Forelimb muscle (tissue), 1 donor: ENCODE measurements around the gene SHROOM3. TPM values are rescaled to one million over a fixed set of nuclear protein-coding genes. Genes with fewer than 3 reads are reported as not detected.
A peak's percentile ranks its signal among the peaks of the same experiment; 100 is the strongest.

Source experiments
- DNase-seq: peaks from one replicate; pipeline ENCODE4 v3.0.0-alpha.2; 2013; ENCODE audit warnings: low read depth
- polyA plus RNA-seq: library from polyadenylated mRNA; unstranded; fragments of 120-200 nt; gene quantifications from one replicate; pipeline ENCODE4 v1.2.1, GENCODE V29; 2013; ENCODE audit not compliant: insufficient read length

SHROOM3 gene
- polyA plus RNA-seq, 1 donor: 19.0 TPM

DNA sequence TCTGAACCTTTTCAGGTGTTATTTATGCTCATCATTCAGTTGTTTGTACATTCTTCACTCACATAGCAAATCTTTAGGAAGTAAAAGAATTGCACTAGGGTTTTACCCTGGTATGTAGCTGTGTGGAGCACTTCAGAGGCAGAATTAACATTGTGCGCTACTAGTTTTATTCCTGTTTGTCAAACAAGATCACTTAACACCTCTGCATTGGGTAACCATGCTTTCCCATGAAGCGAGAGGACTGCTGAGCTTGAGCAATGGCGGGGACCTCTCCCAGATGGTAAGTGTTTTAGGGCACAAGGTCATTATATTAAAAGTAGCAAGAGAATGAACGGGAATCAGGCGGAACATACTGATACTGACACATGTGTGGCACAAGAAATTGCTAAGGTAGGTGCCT, 59.2 kb downstream of the SHROOM3 start:
- no peak for DNase-seq

DNA sequence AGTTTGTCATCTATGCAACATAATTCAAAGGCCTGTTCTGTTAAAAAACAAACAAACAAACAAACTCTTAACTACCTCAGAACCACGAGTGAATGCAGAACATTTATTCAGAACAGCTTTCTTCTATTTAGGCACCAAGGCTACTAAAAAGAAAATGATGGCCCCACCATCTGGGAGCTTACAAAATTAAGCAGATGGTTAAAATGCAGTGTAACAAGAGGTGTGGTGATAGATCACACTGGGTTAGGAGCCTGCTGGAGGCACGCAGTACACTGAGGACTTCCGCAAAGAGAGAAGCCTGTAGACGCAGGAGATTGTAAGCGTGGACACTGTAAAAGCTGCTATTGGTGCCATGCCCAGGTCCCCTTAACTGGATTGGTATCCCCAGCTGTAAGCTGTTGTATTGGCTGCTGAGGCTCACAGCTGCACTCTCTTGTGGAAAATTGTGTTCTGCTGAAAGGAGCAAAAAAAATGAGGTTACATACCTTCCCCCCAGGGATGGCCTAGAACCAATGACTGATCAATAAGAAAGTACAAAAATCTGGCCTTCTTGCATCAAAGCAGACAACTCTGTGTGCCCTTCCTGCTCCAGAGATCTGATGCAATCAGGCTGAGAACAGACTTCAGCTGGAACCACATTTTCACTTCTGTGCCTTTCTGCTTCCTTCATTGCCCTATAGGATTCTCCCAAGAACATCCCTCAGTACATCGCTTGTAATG, 60.0 kb downstream of the SHROOM3 start:
- no peak for DNase-seq

DNA sequence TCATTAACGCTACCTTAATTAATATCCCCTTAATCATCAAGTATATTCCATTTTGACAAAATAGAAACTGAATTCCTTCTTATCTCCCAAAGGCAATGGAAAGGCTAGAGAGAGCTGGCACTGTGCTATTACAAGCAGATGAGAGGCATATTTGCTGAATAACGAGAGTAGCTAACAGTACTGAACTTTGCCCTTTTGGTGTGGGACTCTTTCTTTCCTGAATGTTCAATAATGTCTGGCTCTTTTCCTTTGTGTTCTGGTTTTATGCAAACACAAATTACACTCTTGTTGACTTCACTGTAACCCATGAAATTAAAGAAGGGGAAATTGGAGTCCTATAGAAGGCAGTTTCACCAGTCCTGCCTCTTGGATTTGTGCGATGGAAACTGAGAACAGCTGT, 63.5 kb downstream of the SHROOM3 start:
- DNase-seq: no peak

DNA sequence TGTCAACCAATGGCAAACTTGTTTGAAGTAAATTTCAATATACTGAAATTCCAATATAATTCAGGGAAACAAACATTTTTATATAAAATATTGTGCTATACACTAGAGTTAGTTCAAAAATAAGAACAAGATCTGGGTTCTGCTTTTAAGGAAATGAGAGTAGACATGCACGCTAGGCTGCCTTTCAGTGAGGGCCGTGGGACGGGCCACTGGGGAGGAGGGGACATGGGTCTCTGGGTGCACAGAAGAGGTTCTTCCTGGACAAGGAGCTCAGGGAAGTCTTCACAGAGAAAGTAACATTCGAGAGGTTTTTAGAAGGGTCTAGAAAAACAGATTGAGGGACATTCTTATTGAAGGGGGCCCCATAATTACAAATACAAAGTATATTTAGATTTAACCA, 64.4 kb downstream of the SHROOM3 start:
- DNase-seq: no peak

DNA sequence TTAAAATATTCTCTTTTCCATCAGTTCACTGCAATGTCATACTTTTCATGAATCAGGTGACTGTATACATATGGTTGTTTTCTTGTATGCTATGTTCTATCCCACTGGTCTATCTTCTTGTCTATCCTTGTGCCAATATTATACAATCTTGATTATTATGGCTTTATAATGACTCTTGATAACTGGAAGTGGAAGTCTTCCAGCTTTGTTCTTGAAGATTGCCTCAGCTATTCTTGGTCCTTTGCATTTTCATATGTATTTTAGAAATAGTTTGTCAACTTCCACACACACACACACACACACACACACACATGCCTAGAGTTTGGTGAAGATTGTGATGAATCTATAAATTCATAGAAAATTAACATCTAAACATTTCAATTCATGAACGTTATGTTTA, 67.9 kb downstream of the SHROOM3 start:
- no peak for DNase-seq

DNA sequence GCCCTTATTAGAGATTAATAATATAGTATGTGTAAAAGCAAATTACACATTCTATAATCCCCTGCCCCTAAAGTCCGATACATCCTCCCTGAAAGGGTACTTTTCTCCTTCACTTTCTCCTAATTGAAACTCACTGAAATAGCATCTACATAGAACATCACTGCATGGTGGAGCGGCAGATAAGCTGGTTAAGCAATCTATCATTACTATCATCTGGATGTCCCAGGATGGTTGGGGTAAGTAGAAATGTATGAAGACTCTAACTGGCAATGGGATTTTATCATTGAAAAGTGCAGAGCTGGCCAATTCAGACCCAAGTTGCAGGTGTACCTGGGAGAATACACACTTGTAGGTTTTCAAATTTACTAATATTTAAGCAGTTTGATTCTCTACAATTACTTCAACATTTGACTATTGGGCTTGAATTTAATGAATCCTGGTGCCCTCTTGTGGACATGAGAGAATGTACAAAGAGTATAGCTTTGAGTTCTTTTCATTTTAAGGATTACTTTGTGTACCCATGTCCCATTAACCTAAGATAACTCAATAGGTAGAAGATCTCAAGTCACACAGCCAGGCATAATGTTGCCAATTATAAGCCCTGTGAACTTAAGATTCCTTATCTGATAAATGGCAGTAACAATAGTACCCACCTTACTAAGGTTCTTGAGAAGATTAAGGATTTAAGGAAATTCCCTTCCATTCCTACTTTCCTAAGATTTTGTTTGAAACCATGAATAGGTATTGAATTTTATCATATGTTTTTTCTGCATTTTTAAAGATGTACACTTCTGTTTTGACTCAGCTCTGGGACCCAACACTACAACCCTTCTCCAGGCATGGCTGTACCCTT, 69.8 kb downstream of the SHROOM3 start:
- DNase-seq: peak; percentile 29

DNA sequence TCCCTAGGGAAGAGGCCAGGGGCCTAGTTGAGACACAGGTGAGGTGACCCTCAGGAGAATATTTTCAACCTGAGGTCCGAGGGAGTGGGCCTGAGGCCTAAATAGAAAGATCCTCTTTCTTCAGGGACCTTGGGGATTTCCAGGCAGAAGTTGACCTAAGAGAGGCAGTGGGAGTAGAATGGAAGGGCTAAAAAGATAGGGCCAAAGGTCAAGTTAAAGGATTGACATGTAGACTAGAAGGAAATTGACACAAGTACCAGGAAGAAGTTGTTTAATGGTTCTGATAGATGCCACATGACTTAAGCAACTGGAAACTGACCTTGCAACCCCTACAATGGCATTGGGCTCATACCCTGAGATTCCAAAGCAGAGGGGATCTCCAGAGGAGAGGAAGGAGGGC, 76.9 kb downstream of the SHROOM3 start:
- DNase-seq: no peak

DNA sequence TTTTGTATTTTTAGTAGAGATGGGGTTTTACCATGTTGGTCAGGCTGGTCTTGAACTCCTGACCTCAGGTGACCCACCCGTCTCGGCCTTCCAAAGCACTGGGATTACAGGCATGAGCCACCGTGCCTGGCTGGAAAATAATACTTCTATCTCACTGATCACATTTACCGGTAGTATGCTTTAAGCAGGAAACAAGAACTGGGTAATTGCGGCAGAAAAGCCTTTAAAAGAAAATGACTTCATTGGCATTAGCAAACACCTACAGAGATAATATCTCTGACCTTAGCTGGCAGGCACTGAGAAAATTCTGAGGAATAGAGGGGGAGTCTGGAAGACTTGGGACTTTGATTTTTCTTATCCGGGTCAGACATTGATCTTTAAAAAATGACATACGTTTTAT, 78.5 kb downstream of the SHROOM3 start:
- no peak for DNase-seq

DNA sequence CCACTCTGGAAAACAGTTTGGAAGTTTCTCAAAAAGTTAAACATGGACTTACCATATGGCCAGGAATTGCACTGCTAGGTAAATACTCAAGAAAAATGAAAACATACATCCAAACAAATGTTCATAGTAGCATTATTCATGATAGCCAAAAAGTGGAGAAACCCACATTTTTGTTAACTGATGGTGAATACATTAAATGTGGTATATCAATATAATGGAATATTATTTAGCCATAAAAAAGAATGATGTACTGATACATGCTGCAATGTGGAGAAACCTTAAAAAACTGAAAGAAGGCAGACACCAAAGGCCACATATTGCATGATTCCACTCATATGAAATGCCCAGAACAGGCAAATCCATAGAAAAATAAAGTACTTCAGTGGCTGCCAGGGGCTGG, 79.1 kb downstream of the SHROOM3 start:
- DNase-seq: no peak

DNA sequence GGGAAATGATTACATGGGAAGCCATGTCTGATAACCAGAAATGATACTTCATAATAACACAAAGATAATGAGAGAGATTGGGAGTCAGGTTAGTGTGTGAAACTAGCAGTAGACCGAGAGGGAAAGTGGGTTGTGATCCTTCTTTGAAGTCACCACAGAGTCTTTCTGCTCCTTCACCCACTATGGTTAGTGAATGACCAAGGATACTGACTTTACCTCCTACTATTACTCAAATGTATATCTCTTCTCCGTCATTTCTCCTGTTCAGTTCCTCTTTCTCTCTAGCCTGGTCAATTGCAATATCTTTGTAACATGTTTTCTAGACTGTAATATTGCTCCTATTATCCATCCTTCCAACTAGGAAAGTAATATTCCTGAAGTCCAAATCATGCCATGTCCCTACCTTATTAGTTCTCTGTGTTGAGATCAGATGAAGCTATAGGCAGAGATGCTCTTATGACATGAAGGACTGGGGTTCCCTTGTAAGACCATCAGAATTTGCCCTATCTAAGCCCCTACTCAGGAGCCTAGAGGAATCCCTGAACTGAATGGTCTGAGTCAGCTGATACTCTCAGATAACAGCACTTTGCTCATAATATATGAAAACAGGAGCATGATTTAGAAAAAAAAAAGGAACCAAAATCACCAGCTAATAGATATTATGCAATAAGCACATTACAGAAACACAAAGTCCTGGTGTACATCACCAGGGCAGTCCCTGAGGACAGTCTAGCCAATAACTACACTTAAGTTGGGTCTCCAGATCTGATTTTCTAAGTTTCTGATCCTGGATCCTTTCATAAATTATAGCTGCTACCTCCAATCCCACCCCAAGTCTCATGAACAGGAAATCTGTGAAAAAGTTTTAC, 81.2 kb downstream of the SHROOM3 start:
- DNase-seq: no peak

DNA sequence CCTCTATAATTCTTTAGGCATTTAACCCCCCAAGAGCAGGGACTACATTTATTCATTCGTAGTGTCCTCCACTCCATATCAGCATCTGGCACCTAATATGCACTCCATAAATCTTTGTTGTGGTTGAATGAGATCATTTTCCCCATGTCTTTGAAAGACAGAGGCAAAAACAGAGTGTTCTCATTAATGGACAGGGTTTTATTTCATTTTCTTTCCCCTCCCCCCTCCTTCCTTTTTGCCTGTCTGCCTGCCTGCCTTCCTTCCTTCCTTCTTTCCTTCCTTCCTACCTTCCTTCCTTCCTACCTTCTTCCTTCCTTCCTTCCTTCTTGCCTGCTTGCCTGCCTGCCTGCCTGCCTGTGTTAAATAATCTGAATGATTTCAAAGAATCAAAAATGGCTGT, 83.2 kb downstream of the SHROOM3 start:
- DNase-seq: no peak

DNA sequence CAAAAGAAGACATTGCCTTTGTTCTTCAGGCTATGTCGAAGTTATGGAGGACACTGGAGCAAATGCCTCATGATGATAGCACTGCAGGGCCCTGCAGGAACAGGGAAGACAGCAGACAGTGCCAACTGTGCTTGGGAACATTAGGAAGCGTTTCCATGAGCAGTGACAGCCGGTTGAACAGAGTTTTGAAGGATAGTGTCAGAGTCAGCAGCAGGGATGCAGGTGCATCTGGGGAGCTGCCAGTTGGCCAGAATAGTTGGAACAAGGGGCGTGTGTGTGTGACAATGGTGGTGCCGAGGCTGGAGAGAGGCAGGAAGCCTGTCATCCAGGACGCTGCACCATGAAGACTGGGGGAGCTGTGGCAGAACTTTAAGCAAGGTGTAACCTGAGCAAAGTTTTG, 88.6 kb downstream of the SHROOM3 start:
- DNase-seq: no peak

DNA sequence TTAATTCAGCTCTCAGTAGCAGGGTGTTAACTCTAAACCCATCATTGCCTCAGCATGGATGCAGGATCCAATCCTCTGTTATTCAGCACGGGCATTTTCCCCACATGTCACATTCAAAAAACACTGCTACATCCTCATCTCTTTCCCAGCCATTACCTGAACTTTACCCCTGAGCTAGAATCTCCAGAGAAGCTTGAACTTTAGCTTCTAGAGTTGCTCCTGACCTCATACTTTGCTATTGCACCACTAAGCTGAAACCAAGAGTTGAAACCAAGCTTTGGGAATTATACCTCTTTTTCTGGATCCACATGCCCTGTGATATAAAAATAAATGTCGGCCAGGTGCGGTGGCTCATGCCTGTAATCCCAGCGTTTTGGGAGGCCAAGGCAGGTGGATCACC, 90.7 kb downstream of the SHROOM3 start:
- no peak for DNase-seq

DNA sequence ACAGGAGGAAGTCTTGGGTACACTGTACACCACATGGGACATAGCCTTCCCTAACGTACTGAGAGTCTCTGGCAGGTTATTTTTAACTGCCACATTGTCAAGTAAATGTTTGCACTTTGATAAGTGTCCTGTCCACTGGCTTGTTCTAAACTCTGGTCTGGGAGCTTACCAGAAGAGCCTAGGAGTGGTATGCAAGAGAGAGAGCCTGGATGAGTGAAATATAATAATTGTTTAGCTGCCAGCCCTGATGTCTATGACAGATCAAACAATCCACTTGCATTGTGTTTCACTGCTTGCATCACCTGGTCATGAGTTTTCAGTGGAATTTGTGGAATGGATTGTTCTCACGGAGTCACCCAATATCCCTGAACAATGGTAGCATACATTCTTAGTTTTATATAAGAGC, 91.6 kb downstream of the SHROOM3 start:
- DNase-seq: no peak

DNA sequence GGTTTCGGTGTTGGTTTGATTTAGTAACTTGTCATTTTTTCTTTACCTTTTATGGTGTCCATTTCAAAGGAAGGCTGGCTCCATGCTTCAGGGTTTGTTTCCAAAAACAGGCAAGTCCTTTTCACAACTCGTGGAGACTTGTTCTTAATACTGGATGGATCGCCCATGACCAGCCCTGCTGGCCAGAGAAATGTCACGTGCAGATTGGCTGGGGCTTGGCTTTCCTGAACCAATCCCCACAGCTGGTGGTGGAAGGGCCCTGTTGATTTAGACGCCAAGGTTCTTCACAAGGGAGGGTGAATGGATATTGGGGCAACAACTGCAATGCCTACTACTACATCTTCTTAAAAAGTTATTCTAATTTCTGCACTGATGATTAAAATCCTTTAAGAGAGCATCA, 92.6 kb downstream of the SHROOM3 start:
- no peak for DNase-seq

DNA sequence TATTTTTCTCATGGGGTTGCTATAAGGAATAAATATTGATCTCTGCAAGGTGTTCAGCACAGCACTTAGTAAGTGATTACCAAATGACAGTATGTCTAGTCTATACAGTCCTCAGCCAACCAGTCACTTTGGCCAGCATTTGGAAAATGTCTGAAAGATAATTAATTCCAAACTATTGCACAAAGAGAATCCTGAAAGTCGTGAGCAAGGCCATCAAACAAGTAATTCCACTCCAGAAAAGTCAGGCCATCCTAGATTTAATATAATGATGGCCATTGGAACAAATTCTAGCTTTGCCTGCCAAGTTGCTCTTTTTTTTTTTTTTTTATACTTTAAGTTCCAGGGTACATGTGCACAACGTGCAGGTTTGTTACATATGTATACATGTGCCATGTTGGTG, 96.6 kb downstream of the SHROOM3 start:
- DNase-seq: no peak

DNA sequence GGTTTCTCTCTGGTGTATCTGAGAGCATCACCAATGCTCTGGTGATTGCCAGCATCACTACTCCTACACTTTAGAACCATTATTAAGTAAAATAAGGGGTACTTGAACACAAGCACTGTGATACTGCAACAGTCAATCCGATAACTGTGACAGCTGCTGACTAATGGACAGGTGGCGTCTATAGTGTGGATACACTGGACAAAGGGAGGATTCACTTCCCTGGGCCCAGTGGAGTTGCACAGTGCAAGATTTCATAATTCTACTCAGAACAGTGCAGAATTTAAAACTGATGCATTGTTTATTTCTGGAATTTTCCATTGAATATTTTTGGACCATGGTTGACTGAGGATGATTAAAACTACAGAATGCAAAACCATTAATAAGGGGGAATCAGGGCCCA, 97.8 kb downstream of the SHROOM3 start:
- no peak for DNase-seq

DNA sequence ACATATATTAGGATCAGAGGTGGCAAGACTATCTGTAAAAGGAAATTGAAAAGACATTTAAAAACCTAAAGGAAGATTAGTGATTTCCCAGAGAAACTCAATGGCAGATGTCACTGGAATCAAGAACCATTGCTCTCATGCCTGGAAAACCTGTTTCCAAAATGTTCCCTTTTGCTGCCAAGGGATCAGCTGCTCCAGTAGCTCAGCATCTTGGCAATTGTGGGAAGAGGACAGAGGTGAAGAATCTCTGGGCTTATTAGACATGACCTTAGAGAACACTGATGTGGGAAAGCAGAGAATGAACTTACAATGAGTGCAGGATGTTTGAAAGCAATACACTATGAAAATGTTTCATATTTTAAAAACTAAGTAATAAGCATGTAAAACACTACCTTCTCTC, 98.3 kb downstream of the SHROOM3 start:
- no peak for DNase-seq

DNA sequence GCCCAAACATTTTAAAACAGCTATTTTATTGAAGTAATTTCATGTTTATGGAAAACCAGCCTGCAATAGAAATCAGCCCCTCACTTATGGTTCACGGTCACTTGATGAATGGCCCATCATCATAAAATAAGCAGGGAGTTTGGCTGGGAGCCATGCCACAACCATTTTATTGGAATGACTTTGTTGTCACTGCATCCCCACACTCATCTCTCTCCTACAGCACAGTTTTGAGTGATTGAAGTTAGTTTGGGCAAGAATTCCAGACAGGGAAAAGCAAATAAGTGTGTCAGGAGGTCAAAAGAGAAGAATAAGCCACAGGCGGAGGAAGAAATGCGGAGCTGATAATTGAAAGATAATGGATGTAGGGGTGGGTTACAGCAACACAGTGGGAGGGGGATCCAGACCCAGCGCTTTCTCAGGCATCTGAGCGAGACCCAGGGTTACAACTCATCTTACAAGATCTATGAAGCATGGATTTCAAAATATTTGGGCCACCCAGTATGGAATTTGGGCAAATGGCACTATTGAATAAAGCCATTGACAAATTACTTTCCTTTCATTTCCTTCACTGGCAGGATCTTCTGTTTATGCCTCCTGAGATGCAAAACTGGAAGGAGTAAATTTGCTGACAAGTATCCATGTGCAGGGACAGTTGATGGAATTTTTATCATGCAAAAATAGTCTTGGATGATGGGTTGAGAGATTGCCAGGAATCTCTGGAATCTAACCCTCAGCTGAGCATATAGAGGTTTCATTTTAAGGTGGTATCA, 100.8 kb downstream of the SHROOM3 start:
- DNase-seq: no peak

DNA sequence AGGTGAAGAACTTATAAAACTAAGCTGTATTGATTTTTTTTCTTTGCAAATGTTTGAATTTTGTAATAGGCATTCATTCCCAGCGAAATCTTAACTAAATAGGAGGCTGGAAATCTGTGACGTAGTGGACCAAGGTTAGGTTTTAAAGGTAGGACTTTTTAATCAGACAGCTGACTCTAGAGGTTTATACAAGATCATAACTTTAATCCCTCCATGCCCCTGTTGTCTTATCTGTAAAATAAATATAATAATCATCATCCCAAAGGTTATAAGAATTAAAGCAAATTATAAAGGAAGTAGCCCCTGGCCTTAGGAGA, 101.3 kb downstream of the SHROOM3 start:
- no peak for DNase-seq

DNA sequence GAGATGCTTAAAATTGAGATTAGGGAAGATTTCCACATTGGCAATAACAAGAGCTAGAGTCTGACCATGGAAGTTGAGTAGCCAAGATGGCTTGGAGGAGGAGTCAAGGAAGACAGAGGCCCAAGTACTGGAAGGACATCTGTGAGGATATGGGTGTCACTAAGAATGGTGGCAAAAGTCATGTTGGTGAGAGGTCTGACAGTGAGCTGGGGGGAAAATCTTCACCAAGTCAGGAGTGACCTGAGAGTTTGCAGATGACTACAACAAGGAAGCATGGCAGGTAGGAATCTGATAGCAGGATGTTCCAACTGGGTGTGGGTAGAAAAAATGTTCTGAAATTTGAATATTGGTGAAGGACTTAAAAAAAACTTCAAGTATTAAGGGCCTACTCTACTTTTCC, 103.3 kb downstream of the SHROOM3 start:
- no peak for DNase-seq

DNA sequence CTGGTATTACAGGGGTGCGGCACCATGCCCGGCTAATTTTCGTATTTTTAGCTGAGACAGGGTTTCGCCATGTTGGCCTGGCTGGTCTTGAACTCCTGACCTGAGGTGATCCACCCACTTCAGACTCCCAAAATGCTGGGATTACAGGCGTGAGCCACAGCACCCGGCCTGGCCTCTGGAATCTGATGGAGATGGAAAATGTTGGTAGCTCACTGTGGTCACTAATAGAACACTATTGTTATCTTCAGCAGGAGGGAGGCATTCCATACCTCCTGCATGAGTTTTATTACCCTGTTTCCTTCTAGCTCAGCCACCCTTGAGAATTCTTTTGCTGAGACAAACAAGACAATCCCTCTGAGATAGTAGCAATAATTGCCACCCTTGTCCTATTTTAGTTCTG, 105.0 kb downstream of the SHROOM3 start:
- DNase-seq: no peak
